Loucy (cell line): ENCODE data around the gene AGBL4.

Experiments
- H2AFZ ChIP-seq: fragments of 200-600 bp; sonication (generic); 2 replicates; pipeline ENCODE4 v1.6.0; 2016; ENCODE audit warnings: antibody characterized with exemption, mild to moderate bottlenecking, low read length, moderate library complexity
- H3F3A ChIP-seq: fragments of 200-600 bp; 2 replicates; pipeline ENCODE4 v1.6.0; 2016; ENCODE audit warnings: antibody characterized with exemption, low read depth, mild to moderate bottlenecking
- H3K27me3 ChIP-seq: fragments of 200-600 bp; sonication (generic); 2 replicates; pipeline ENCODE4 v1.6.1; 2014; ENCODE audit warnings: low read length, mild to moderate bottlenecking; ENCODE audit not compliant: insufficient read depth, poor library complexity, severe bottlenecking
- H3K36me3 ChIP-seq: fragments of 200-600 bp; sonication (generic); 2 replicates; pipeline ENCODE4 v1.6.1; 2016; ENCODE audit warnings: low read length; ENCODE audit not compliant: insufficient read depth
- H3K4me1 ChIP-seq: fragments of 200-600 bp; sonication (generic); 2 replicates; pipeline ENCODE4 v1.5.1; 2014; ENCODE audit warnings: low read length, mild to moderate bottlenecking; ENCODE audit not compliant: insufficient read depth, poor library complexity, severe bottlenecking
- H3K4me2 ChIP-seq: fragments of 200-600 bp; sonication (generic); 2 replicates; pipeline ENCODE4 v1.6.0; 2014; ENCODE audit warnings: antibody characterized with exemption, low read length, low read depth, mild to moderate bottlenecking; ENCODE audit not compliant: poor library complexity, severe bottlenecking
- H3K4me3 ChIP-seq: fragments of 200-600 bp; sonication (generic); 2 replicates; pipeline ENCODE4 v1.5.1; 2014; ENCODE audit warnings: low read length, mild to moderate bottlenecking, mixed read lengths; ENCODE audit not compliant: poor library complexity, severe bottlenecking
- H3K79me2 ChIP-seq: fragments of 200-600 bp; sonication (generic); 2 replicates; pipeline ENCODE4 v1.6.1; 2014; ENCODE audit warnings: low read length; ENCODE audit not compliant: insufficient read depth
- H3K9ac ChIP-seq: fragments of 200-600 bp; sonication (generic); 2 replicates; pipeline ENCODE4 v1.6.0; 2014; ENCODE audit warnings: mild to moderate bottlenecking, low read depth, low read length, moderate library complexity; ENCODE audit not compliant: poor library complexity, severe bottlenecking
- H3K9me2 ChIP-seq: fragments of 200-600 bp; sonication (generic); replicated peaks from 2 replicates; pipeline ENCODE4 v1.6.1; 2016; ENCODE audit warnings: low read depth, low read length, mixed read lengths
- H3K9me3 ChIP-seq: fragments of 200-600 bp; sonication (generic); 2 replicates; pipeline ENCODE4 v1.6.1; 2014; ENCODE audit warnings: mild to moderate bottlenecking, antibody characterized with exemption, low read length, low read depth; ENCODE audit not compliant: insufficient read depth
- H4K20me1 ChIP-seq: fragments of 200-600 bp; sonication (generic); 2 replicates; pipeline ENCODE4 v1.6.0; 2014; ENCODE audit warnings: antibody characterized with exemption, low read length, mild to moderate bottlenecking; ENCODE audit not compliant: insufficient read depth, poor library complexity, severe bottlenecking
- CTCF ChIP-seq: fragments of 200-600 bp; sonication (generic); conservative IDR thresholded peaks from 2 replicates; pipeline ENCODE4 v1.5.1; 2014; ENCODE audit warnings: mild to moderate bottlenecking, antibody characterized with exemption, low read length
- EZH2phosphoT487 ChIP-seq: fragments of 200-600 bp; IDR thresholded peaks from 2 replicates; pipeline ENCODE4 v1.6.1; 2018; ENCODE audit warnings: antibody characterized with exemption, mild to moderate bottlenecking, moderate library complexity, borderline replicate concordance

AGBL4 gene

GRCh38 chr1:48684381-48684780 is 1339.4 kb downstream of the AGBL4 start:
- H2AFZ ChIP-seq: no peak overlapping the region
- no peaks in the 10 kb centered on the region for H3K36me3 ChIP-seq
- no peaks in the 10 kb centered on the region for H3K9me2 ChIP-seq
- H3K9me3 ChIP-seq: no peaks in the 10 kb centered on the region
- no peaks in the 10 kb centered on the region for H4K20me1 ChIP-seq
- H3K79me2 ChIP-seq: no peaks in the 10 kb centered on the region
- H3K27me3 ChIP-seq: no peaks in the 10 kb centered on the region
- H3K4me3 ChIP-seq: no peak overlapping the region
- no peaks in the 10 kb centered on the region for H3F3A ChIP-seq
- H3K4me2 ChIP-seq: no peak overlapping the region
- no peak for TF ChIP-seq CTCF
- no peak for TF ChIP-seq EZH2phosphoT487
- no peak overlapping the region for H3K9ac ChIP-seq
- H3K4me1 ChIP-seq: no peaks in the 10 kb centered on the region

- no peaks in the 10 kb centered on the region for H3K79me2 ChIP-seq
- no peak overlapping the region for H3K4me3 ChIP-seq
- no peak for TF ChIP-seq CTCF
- TF ChIP-seq EZH2phosphoT487: no peak
- no peaks in the 10 kb centered on the region for H3K9me2 ChIP-seq
- no peaks in the 10 kb centered on the region for H3K9me3 ChIP-seq
- H3K36me3 ChIP-seq: no peaks in the 10 kb centered on the region
- no peaks in the 10 kb centered on the region for H4K20me1 ChIP-seq
- no peaks in the 10 kb centered on the region for H3F3A ChIP-seq
- no peak overlapping the region for H3K9ac ChIP-seq
- no peak overlapping the region for H3K4me2 ChIP-seq
- no peak overlapping the region for H2AFZ ChIP-seq
- H3K27me3 ChIP-seq: no peaks in the 10 kb centered on the region
- no peaks in the 10 kb centered on the region for H3K4me1 ChIP-seq
These were observed 1339.9 kb downstream of the AGBL4 start for GRCh38 chr1:48683839-48684238.

GRCh38 chr1:48681476-48682305 is 1342.1 kb downstream of the AGBL4 start:
- H3K9ac ChIP-seq: no peak overlapping the region
- no peaks in the 10 kb centered on the region for H4K20me1 ChIP-seq
- H3K4me2 ChIP-seq: no peak overlapping the region
- no peak overlapping the region for H2AFZ ChIP-seq
- no peaks in the 10 kb centered on the region for H3K27me3 ChIP-seq
- no peaks in the 10 kb centered on the region for H3K36me3 ChIP-seq
- H3K9me3 ChIP-seq: no peaks in the 10 kb centered on the region
- H3F3A ChIP-seq: no peaks in the 10 kb centered on the region
- H3K79me2 ChIP-seq: no peaks in the 10 kb centered on the region
- H3K4me3 ChIP-seq: no peak overlapping the region
- H3K4me1 ChIP-seq: no peaks in the 10 kb centered on the region
- TF ChIP-seq CTCF: no peak
- no peak for TF ChIP-seq EZH2phosphoT487
- H3K9me2 ChIP-seq: no peaks in the 10 kb centered on the region
